GM21423 (cell line): ENCODE results near the gene COX4I2.

Source experiments
- ATAC-seq: cut with Tn5 transposase; IDR thresholded peaks from one replicate; pipeline ENCODE4 v1.9.1; 2021; ENCODE audit warnings: mild to moderate bottlenecking, moderate library complexity; ENCODE audit not compliant: unreplicated experiment

COX4I2 gene

GRCh38 chr20:31691646-31692275 is 54.0 kb downstream of the COX4I2 start:
- ATAC-seq: peak; percentile 58

- no peak for ATAC-seq
Measured at GRCh38 chr20:31693402-31693801, 55.7 kb downstream of the COX4I2 start.

GRCh38 chr20:31693987-31694661 is 56.4 kb downstream of the COX4I2 start:
- no peak for ATAC-seq
